Bronchial epithelial cell (primary cell): ENCODE data around the gene NDUFB7. TPM values are rescaled to one million over a fixed set of nuclear protein-coding genes. Genes with fewer than 3 reads are reported as not detected.
"Not testable (repeated sequence)": the region's sequence is repeated elsewhere in the genome, so short reads cannot be mapped to it uniquely, and the experiment has no call there.

Experiments used
- DNase-seq: peaks from one replicate; pipeline ENCODE4 v3.0.0-alpha.2; 2010; ENCODE audit warnings: low read depth
- FAIRE-seq: peaks from 2 replicates; lab custom pipeline; 2011; peaks lifted over from hg19 to GRCh38; lab: Jason Lieb, UNC
- H3K27me3 ChIP-seq: 2 replicates; pipeline ENCODE4 v1.5.1; 2011; ENCODE audit warnings: low read length; ENCODE audit not compliant: control insufficient read depth, insufficient read depth
- H3K36me3 ChIP-seq: 2 replicates; pipeline ENCODE4 v1.5.1; 2011; ENCODE audit warnings: low read length; ENCODE audit not compliant: control insufficient read depth, insufficient read depth
- H3K4me3 ChIP-seq: 2 replicates; pipeline ENCODE4 v1.5.1; 2011; ENCODE audit warnings: mild to moderate bottlenecking, low read depth, low read length, control low read depth
- CTCF ChIP-seq: IDR thresholded peaks from 2 replicates; pipeline ENCODE4 v1.5.1; 2011; ENCODE audit warnings: mild to moderate bottlenecking, moderate library complexity, low read length, control low read depth, inconsistent platforms; ENCODE audit not compliant: insufficient read depth, severe bottlenecking
- total RNA-seq: library from RNA; depleted of rRNA; stranded (reverse); fragments of >200 nt; gene quantifications from 2 replicates; pipeline ENCODE4 v1.2.1, GENCODE V29; 2014

The NDUFB7 gene
- total RNA-seq, 1 donor from 2014 or later = 192 TPM

DNA sequence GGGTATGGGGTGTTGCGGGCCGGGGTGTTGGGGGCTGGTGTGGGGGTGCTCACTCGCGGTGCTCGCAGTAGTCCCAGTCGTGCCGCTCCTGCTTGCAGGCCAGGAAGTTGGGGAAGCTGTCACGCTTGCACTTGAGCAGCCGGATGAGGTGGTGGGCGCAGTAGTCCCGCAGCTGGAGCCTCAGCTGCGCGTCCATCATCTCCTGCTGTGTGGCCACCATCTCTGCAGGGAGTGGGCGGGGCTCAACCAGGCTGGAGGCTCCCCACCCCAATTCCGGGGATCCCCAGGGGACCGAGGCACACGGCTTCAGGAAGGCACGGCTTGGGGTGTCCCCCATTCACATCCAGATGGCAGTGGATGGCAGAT is 5.2 kb downstream of the NDUFB7 start:
- Histone ChIP-seq H3K4me3 (no peak overlapping the region), H3K36me3 (peaks cover 10% of the 10 kb centered on the region)

DNA sequence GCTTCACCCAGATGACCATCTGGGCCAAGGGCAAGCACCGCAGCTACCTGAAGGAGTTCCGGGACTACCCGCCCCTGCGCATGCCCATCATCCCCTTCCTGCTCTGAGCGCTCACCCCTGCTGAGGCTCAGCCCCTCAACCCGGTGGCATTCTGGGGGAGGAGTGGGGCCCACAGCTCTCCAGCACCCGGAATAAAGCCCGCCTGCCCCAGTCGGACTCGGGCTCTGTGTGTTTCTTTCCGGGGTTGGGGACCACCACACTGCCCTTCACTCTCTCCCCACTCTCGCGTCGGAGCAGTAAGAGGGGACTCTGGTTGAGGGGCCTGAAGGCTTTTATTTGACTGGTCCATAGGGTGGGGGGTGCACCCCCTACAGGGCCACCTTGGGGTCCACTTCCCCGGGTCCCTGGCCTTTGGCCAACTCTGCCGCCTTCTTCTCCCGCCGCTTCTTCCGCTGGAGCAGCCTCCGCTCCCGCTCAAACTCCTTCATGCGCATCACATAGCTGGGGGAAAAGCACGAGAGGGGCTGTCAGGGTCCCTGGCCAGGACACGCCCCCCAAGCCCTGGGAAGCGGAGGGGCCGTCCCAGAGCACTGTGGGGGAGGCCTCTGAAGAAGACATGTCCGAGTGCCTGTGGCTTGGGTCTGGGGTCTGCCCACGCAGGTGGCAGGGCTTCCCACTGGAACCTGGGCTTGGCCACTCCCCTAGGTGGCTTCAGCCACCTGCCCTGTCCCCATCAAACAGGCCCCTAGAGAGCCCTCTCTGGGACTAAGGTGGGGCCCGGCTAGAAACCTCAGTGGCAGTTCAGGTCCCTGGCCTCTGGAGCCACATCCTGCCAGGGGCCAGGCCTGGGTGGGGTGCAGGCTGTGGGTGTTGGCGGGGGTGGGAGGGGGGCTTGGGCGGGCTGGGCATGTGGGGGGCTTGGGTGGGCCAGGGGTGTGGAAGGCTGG is 5.8 kb downstream of the NDUFB7 start:
- Histone ChIP-seq H3K4me3 (no peak overlapping the region), H3K36me3 (peaks cover 10% of the 10 kb centered on the region), H3K27me3 (no peaks in the 10 kb centered on the region)
- no peak for TF ChIP-seq CTCF
- no peak for FAIRE-seq
- DNase-seq = no peak

More for the DNA sequence above, 5.2 kb downstream of the NDUFB7 start:
- no peaks in the 10 kb centered on the region for H3K27me3 ChIP-seq
- DNase-seq (no peak), FAIRE-seq (no peak)
- TF ChIP-seq CTCF = no peak

- DNase-seq (no peak), FAIRE-seq (no peak)
- H3K4me3 ChIP-seq = no peak overlapping the region
- no peaks in the 10 kb centered on the region for H3K27me3 ChIP-seq
- TF ChIP-seq CTCF = no peak
- H3K36me3 ChIP-seq = peaks cover 10% of the 10 kb centered on the region
Measured at GRCh38 chr19:14565298-14565679, 6.6 kb downstream of the NDUFB7 start.

- peaks cover 10% of the 10 kb centered on the region for H3K36me3 ChIP-seq
Measured at GRCh38 chr19:14564652-14565297, 7.1 kb downstream of the NDUFB7 start.

GRCh38 chr19:14563989-14564651 is 7.7 kb downstream of the NDUFB7 start:
- Histone ChIP-seq H3K27me3 (no peaks in the 10 kb centered on the region), H3K4me3 (no peak overlapping the region), H3K36me3 (peaks cover 9% of the 10 kb centered on the region)
- DNase-seq = peak; percentile 35
- no peak for FAIRE-seq
- TF ChIP-seq CTCF = no peak

More at GRCh38 chr19:14564652-14565297, 7.1 kb downstream of the NDUFB7 start:
- peak; percentile 32 for FAIRE-seq
- not testable (repeated sequence) for H3K4me3 ChIP-seq, DNase-seq, H3K27me3 ChIP-seq

DNA sequence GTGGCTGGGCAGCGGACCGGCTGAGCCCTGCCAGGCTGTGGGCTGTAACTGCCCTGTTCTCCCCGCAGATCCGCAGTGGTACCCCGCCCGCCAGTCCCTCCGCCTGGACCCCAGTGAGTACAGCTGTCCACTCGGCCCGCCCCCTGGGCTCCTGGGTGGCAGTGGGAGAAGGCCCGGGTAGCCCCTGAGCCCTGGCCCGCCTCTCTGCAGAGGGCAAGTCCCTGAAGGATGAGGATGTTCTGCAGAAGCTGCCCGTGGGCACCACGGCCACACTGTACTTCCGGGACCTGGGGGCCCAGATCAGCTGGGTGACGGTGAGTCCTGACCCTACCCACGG is 8.3 kb downstream of the NDUFB7 start:
- FAIRE-seq (no peak), DNase-seq (no peak)
- Histone ChIP-seq H3K4me3 (no peak overlapping the region), H3K36me3 (peaks cover 9% of the 10 kb centered on the region), H3K27me3 (no peaks in the 10 kb centered on the region)
- no peak for TF ChIP-seq CTCF
